GM18861 (cell line): Measurements from ENCODE around the gene PHLPP2.
"Not testable (repeated sequence)": the region's sequence is repeated elsewhere in the genome, so short reads cannot be mapped to it uniquely, and the experiment has no call there.

ENCODE experiments used
- ATAC-seq: cut with Tn5 transposase; IDR thresholded peaks from one replicate; pipeline ENCODE4 v1.9.1; 2021; ENCODE audit not compliant: unreplicated experiment

The PHLPP2 gene

DNA sequence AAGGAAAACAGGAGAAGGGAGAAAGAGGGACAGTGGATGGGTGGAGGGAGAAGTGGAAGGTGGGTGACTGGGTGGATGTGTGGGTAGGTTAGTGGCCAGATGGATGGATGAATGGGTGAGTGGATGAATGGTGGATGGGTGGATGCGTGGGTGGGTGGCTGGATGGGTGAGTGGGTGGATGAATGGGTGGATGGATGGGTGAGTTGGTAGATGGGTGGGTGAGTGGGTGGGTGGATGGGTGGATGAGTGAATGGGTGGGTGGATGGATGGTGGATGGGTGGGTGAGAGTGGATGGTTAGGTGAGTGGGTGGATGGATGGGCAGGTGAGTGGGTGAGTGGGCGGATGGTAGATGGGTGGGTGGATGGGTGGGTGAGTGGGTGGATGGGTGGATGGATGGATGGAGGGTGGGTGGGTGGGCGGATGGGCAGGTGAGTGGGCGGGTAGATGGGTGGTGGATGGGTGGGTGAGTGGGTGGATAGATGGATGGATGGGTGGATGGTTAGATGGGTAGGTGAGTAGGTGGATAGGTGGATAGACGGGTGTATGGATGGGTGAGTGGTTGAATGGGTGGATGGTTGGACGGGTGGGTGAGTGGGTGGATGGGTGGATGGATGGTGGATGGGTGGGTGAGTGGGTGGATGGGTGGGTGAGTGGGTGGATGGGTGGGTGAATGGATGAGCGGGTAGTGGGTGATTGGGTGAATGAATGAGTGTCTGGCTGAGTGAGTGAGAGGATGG lies 99.2 kb downstream of the PHLPP2 start:
- ATAC-seq = no peak

DNA sequence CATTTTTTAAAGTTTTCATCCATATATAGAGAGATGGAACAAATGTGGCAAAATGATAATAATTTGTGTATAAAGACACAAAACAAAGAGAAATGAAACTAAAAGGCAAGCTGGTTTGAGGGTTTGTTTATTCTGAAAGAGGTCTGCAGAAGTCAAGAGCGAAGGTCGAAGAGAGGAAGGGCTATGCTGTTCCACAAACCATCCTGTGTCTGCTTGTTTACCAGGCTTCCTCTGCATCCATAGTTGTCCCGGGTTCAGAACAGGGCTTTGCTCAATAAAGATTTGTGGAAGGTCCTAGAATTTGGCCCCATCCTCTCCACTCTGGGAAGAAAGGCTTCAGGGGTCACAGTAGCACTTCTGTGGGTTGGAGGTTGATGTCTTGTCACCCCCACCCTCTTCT lies 100.9 kb downstream of the PHLPP2 start:
- ATAC-seq = no peak

DNA sequence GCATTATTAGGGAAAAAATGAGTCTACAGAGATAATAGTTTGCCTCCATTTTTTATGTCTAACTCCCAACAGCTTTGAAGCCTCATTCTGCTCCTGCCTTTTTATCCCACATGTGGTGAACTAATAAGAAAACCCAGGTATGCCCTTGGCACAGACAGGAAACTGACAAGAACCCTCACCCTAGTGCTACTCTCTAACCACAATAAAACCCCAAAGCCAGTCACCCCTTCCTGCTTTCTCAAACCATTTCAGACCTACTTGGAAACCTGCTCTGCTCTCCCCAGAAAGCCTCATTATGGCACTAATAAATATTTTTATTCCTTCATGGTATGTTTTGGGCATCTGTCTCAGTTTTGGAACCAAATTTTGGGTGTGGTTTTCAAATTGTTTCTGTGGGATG lies 102.4 kb downstream of the PHLPP2 start:
- no peak for ATAC-seq

DNA sequence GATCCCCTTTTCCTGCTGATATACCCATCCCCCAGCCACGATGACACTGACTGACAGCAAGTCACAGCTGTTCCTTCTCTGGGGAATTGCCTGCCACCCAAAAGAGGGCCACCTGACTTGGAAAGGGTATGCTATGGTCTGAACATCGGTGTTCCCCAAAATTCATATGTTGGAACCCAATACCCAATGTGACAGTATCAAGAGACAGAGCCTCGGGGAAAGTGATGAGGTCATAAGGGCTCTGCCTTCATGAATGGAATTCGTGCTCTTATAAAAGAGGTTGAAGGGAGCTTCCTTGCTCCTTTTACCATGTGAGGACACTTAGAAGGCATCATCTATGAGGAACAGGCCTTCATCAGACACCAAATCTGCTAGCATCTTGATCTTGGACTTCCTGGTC lies 106.1 kb downstream of the PHLPP2 start:
- no peak for ATAC-seq

DNA sequence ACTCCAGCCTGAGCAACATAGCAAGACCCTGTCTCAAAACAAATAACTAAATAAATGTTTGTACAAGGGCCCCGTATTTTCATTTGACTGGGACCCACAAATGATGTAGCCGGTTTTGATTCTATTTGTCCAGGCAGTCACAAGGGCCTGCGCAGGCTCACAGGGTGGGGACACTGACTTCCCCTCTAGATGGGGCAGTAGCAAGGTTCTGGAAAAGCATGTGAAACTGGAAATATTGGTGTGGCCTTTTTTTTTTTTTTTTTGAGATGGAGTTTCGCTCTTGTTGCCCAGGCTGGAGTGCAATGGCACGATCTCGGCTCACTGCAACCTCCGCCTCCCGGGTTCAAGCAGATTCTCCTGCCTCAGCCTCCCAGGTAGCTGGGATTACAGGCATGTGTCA lies 109.5 kb downstream of the PHLPP2 start:
- ATAC-seq = not testable (repeated sequence)

DNA sequence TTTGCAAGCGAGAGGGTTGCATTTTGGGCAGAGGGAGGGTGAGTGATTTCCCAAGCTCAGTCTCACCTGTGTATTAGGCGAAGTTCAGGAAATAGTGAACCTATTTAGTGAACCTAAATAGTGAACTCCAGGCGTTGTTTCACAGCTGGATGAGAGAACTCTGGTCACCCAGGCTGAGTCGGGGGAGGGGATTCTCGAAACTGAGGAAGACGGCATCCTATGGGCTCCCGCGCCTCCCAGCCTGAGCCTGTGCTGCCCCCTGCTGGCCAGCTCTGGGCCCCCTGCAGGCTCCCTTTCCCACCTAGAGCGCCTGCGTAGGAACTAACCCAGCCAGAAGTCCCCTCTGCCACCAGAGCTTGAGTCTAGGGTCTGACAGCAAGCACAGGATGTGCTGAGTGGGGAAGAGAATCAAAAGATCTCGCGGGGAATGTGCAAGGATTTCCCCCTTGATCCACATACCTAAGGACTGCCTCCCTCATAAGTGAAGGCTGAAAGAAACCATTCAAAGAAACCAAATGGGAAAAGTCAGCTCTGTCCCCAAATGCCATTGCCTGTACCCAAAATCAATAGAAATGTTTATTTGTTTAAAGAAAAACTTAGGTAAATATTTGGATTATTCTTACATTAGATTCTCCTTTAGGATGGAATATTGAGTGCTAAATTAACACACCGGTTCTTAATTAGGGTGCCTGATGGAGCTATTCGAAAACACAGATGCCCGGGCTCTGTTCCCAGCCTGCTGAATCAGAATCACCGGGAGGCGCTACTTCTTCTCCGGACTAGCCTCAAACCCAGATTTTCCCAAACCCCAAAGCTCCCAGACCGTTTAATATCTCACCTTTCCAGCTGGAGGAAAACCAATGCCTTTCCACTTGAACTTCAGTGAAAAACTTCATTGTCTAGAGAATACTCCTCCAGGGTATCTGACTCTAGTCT lies 113.3 kb downstream of the PHLPP2 start:
- no peak for ATAC-seq

DNA sequence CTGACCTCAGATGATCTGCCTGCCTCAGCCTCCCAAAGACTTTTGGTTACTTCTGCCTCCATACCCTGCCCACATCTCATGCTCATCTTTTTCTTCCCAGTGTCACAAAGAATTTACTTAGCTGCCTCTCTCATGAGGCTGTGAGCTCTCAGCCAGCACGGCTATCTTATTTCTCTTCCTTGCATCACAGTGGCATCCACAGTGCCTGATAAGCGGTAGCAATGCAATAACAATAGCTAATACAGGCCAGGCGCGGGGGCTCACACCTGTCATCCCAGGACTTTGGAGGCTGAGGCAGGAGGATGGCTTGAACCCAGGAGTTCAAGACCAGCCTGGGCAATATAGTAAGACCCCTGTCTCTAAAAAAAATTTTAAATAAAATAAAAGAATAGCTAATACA lies 114.1 kb downstream of the PHLPP2 start:
- no peak for ATAC-seq

DNA sequence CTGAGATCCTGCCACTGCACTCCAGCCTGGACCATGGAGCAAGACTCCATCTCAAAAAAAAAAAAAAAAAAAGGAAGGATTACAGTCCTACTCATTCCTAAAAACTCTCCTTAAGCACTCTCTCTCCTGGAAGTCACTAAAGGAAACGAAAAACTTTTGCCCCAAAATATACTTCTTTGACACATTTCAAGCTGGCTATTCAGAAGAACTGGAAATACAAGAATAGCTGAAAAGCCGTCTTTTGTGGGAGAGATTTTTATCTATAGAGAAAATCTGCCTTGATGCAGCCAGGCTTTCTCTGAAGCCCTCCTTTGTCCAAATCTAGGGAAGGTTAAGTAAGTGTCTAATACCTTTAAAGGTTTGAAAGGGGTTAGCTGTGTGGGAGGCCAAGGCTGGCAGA lies 115.4 kb downstream of the PHLPP2 start:
- no peak for ATAC-seq

DNA sequence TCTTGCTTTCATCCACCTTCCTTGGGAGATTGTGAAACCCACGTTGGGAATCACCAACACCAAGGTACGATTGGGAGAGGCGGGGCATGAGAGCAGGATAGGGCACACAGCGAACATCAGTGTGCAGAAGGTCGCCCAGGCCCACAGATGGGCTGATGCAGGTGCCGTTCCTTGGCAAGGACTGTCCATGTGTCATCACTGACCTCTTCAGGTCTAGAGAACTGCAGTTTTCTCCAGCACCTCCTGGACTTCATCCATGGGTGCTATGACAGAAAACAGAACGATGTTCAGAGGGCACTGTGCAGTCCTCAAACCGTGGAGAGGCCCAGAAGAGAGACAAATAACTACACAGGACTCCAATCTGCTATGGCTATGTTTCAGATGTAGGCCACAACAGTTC lies 123.7 kb downstream of the PHLPP2 start:
- no peak for ATAC-seq

DNA sequence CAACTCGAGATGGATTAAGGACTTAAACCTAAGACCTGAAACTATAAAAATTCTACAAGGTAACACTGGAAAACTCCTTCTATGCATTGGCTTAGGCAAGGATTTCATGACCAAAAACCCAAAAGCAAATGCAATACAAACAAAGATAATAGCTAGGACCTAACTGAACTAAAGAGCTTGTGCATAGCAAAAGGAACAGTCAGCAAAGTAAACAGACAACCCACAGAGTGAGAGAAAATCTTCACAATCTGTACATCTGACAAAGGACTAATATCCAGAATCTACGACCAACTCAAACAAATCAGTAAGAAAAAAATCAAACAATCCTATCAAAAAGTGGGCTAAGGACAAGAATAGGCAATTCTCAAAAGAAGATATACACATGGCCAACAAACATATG lies 126.1 kb downstream of the PHLPP2 start:
- not testable (repeated sequence) for ATAC-seq

DNA sequence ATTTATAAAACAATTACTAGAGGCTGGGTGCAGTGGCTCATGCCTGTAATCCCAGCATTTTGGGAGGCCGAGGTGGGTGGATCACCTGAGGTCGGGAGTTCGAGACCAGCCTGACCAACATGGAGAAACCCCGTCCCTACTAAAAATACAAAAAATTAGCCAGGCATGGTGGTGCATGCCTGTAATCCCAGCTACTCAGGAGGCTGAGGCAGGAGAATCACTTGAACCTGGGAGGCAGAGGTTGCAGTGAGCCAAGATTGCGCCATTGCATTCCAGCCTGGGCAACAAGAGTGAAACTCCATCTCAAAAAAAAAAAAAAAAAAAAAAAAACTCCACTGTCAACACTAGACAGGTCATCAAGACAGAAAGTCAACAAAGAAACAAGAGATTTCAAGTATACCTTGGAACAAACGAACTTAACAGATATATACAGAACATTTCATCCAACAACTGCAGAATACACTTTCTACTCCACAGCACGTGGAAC lies 129.1 kb downstream of the PHLPP2 start:
- not testable (repeated sequence) for ATAC-seq
